ENCODE results near the gene GPR143.
A peak's percentile ranks its signal among the peaks of the same experiment; 100 is the strongest.

Gene GPR143

GRCh38 chrX:9710332-9710731, 55.3 kb downstream of the GPR143 start:
- Histone ChIP-seq H3K9me3 (ENCODE audit: control insufficient read depth, insufficient read depth, low read depth, low read length) (no peaks in the 10 kb centered on the region), H3K27ac (ENCODE audit: extremely low read depth, low read depth, low read length) (no peak overlapping the region)
- CTCF ChIA-PET: interaction anchor here (0.8 kb wide), 1 partner anchor 742 kb away, joined by 6 read pairs; no protein-coding TSS in a partner anchor

GRCh38 chrX:9708923-9709553, 56.6 kb downstream of the GPR143 start:
- H3K9me3 ChIP-seq (ENCODE audit: control insufficient read depth, insufficient read depth, low read depth, low read length): no peaks in the 10 kb centered on the region
- no peaks in the 10 kb centered on the region for H3K4me1 ChIP-seq (ENCODE audit: control insufficient read depth, insufficient read depth, low read length)
- CTCF ChIA-PET: interaction anchor here (0.7 to 0.8 kb wide), 2 partner anchors 351 to 740 kb away, joined by 4 to 6 read pairs; no protein-coding TSS in a partner anchor
- H3K27ac ChIP-seq (ENCODE audit: extremely low read depth, low read depth, low read length): no peak overlapping the region
- POLR2A ChIA-PET: no interaction called here
- peaks cover 0 to 56% of the 10 kb centered on the region in 2 experiments; a peak in 2 of 3 replicates for H3K36me3 ChIP-seq (ENCODE audit: control insufficient read depth in 2 of 2, insufficient read depth in 1 of 2, low read length in 2 of 2)
- H3K4me3 ChIP-seq (ENCODE audit: low read depth, low read length): no peak overlapping the region
- TF ChIP-seq ZSCAN30 (tag by site-specific recombination; IDR thresholded peaks at IDR 0.05) (no peak), ZNF248 (tag by site-specific recombination; IDR thresholded peaks at IDR 0.05) (no peak), ZNF510 (tag by site-specific recombination; IDR thresholded peaks at IDR 0.05; ENCODE audit: insufficient replicate concordance) (no peak), ZNF449 (tag by site-specific recombination; IDR thresholded peaks at IDR 0.05) (peak; percentile 83), PRDM1 (tag by site-specific recombination; IDR thresholded peaks at IDR 0.05) (peak; percentile 19; the same call in 1 of the 2 replicates), ZNF221 (tag by site-specific recombination; IDR thresholded peaks at IDR 0.05; ENCODE audit: borderline replicate concordance) (no peak), ZNF621 (tag by site-specific recombination; IDR thresholded peaks at IDR 0.05) (no peak), ZNF555 (tag by site-specific recombination; conservative IDR thresholded peaks at IDR 0.05) (no peak), ZNF114 (tag by site-specific recombination; IDR thresholded peaks at IDR 0.05) (no peak), ATF2 (tag by site-specific recombination; IDR thresholded peaks at IDR 0.05; ENCODE audit: low read depth) (peak; percentile 25; the same call in 1 of the 2 replicates), HOXA7 (CRISPR knock-in tag; IDR thresholded peaks at IDR 0.05; ENCODE audit: borderline replicate concordance) (no peak), ZBTB8A (tag by site-specific recombination; IDR thresholded peaks at IDR 0.05) (no peak), PRDM2 (tag by site-specific recombination; IDR thresholded peaks at IDR 0.05; ENCODE audit: borderline replicate concordance) (no peak), ZNF843 (tag by site-specific recombination; IDR thresholded peaks at IDR 0.05) (no peak), ZNF654 (tag by site-specific recombination; IDR thresholded peaks at IDR 0.05; ENCODE audit: low read depth) (peak; percentile 44), MZF1 (tag by site-specific recombination; IDR thresholded peaks at IDR 0.05; ENCODE audit: borderline replicate concordance) (no peak), TCF7L2 (IDR thresholded peaks at IDR 0.05; ENCODE audit: borderline replicate concordance, low read depth, low read length) (peak; percentile 99), ZNF292 (tag by site-specific recombination; IDR thresholded peaks at IDR 0.05; ENCODE audit: borderline replicate concordance, low read depth) (no peak)

More at GRCh38 chrX:9710332-9710731, 55.3 kb downstream of the GPR143 start:
- H3K4me1 ChIP-seq (ENCODE audit: control insufficient read depth, insufficient read depth, low read length): no peaks in the 10 kb centered on the region
- no peak overlapping the region for H3K4me3 ChIP-seq (ENCODE audit: low read depth, low read length)
- TF ChIP-seq HOXA7 (CRISPR knock-in tag; IDR thresholded peaks at IDR 0.05; ENCODE audit: borderline replicate concordance) (no peak), FEZF1 (tag by site-specific recombination; IDR thresholded peaks at IDR 0.05) (no peak), KLF8 (tag by site-specific recombination; IDR thresholded peaks at IDR 0.05) (no peak), ZNF132 (tag by site-specific recombination; IDR thresholded peaks at IDR 0.05; ENCODE audit: borderline replicate concordance) (no peak), BCL6B (tag by site-specific recombination; IDR thresholded peaks at IDR 0.05) (no peak), ZXDB (tag by site-specific recombination; IDR thresholded peaks at IDR 0.05) (no peak)
- POLR2A ChIA-PET: no interaction called here
- peaks cover 0 to 64% of the 10 kb centered on the region in 2 experiments; a peak in 2 of 3 replicates for H3K36me3 ChIP-seq (ENCODE audit: control insufficient read depth in 2 of 2, insufficient read depth in 1 of 2, low read length in 2 of 2)

Measured in HEK293 (cell line).